AG10803 (cell line): ENCODE measurements around the gene TMEM81.

Experiments used
- DNase-seq: peaks from one replicate; pipeline ENCODE4 v3.0.0; 2010; ENCODE audit warnings: low read depth
- H3K4me3 ChIP-seq: 2 replicates; pipeline ENCODE4 v1.5.1; 2011; ENCODE audit warnings: mild to moderate bottlenecking, low read length, control low read depth
- TF ChIP-seq, protein P1 (sequence below): conservative IDR thresholded peaks from 2 replicates; pipeline ENCODE4 v1.5.1; 2011; ENCODE audit warnings: mild to moderate bottlenecking, low read length, control low read depth, inconsistent platforms

Gene TMEM81

DNA sequence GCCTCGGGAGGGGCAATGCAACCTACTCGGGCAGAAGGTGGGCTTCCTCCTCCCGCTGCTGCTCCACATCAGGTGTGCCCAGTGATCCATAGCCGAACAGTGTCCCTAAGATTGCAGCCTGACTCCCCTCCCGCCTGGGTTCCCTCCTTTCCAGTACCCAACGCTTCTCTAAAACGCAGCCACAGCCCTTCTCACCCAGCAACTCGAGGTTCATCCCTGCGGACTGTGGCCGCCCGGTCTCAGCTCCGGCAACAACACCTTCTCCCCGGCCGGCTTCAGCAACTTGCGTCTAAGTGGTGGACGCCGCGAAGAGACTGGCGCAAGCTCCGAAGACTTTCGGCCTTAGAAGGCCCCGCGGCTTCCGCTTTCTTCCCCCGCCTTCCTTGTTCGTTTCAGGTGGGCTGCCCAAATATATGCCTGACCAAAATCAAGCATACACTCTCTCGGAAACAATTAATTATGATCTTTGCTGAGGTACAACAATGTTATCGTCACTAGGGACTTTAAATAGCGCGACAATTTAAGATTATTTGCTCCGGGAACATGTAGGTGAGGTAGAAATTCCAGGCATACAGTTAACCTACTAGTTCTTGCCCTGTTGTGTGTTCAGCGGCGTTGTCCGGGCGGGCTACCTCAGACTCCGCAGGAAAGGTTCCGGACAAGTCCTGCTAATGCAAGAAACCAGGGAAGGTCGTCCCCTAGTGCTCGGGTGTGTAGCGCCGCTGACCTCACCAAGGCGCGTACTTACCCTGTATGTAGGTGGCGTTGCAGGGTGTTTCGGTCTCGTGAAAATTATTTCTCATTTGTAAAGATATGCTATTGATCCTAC lies 37.6 kb upstream of the TMEM81 start, which contains the start of gene RBBP5:
Gene RBBP5, minus strand, starts transcription at position 319 of the 829 bp plus-strand sequence. Its CDS starts 105 bp downstream, at position 214.
- peak; percentile 99 for DNase-seq
- TF ChIP-seq, protein P1, sequence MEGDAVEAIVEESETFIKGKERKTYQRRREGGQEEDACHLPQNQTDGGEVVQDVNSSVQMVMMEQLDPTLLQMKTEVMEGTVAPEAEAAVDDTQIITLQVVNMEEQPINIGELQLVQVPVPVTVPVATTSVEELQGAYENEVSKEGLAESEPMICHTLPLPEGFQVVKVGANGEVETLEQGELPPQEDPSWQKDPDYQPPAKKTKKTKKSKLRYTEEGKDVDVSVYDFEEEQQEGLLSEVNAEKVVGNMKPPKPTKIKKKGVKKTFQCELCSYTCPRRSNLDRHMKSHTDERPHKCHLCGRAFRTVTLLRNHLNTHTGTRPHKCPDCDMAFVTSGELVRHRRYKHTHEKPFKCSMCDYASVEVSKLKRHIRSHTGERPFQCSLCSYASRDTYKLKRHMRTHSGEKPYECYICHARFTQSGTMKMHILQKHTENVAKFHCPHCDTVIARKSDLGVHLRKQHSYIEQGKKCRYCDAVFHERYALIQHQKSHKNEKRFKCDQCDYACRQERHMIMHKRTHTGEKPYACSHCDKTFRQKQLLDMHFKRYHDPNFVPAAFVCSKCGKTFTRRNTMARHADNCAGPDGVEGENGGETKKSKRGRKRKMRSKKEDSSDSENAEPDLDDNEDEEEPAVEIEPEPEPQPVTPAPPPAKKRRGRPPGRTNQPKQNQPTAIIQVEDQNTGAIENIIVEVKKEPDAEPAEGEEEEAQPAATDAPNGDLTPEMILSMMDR, result peak; percentile 88
- H3K4me3 ChIP-seq, result peak within 1 kb of the TSS; percentile 98

DNA sequence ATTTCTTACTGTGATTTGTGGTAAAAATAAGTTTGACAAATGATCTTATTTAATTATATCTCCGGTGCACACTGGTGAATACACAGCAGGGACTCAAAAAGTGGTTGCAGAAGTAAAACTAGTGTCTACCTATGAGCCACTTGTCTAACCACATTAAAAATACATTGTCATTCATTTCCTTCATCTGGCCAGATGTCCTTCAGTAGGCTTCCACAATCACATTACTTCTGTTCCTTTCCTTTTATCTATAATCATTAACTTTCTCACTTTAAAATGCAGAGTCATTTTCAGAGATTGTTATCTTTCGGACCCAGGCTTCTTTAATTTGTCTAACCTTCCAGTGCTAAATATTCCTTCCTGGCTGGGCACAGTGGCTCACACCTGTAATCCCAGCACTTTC lies 34.5 kb upstream of the TMEM81 start:
- no peak for DNase-seq
- no peak overlapping the region for H3K4me3 ChIP-seq
- TF ChIP-seq, protein P1, result no peak

DNA sequence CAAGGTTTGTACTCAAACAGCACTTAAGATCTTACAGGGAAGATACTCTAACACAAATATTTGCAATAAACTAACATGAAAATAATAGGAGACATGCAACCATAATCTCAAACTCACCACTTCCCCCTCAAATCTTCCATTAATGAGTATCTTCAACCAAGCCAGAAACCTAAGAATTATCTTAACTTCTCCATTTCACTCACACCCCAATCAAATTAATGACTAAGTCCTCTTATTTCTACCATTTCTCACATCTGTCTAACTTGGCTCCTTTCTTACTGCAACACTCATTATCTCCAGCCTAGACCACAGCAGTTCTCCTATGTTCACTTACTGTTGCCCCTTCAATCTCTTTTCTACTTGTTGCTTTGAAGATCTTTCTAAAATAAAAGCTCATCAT lies 27.1 kb upstream of the TMEM81 start:
- DNase-seq, result no peak
- no peak overlapping the region for H3K4me3 ChIP-seq
- TF ChIP-seq, protein P1, result no peak

DNA sequence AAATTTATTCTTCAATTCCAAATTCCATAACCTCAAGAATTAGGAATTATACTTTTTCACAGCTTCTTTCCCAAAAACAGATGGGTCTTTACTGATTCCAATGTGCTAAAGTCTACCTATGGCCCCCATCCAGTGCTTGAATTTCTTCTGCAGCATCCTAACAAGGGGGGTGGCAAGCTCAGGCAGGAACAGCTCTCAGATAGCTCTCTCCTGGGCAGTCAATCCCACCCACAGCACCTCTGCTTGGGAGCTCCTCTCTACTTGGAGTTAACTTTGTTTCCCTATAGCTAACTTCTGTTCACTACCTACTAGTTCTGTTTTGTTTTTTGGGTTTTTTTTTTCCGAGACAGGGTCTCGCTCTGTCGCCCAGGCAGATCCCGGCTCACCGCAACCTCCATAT lies 25.5 kb upstream of the TMEM81 start:
- H3K4me3 ChIP-seq, result no peak overlapping the region
- TF ChIP-seq, protein P1, result no peak
- no peak for DNase-seq

DNA sequence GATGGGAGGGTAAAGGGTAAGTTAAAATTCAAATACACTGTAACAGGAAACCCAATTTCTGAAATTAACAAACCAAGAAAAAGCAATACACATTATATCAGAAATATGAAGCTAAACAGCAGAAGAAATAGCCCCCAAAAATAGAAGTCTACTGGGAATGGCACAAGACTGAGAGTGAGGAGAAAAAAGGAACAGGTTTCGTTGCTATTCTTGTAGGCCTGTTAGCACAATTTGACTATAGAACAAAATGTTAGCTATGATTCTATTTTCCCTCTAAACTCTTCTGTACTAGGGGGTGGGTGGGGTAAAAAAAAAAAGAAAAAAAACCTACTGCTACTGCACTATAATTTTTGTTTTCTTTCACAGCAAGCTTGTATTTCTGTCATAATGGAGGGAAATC lies 25.0 kb upstream of the TMEM81 start:
- TF ChIP-seq, protein P1, result no peak
- no peak overlapping the region for H3K4me3 ChIP-seq
- no peak for DNase-seq

DNA sequence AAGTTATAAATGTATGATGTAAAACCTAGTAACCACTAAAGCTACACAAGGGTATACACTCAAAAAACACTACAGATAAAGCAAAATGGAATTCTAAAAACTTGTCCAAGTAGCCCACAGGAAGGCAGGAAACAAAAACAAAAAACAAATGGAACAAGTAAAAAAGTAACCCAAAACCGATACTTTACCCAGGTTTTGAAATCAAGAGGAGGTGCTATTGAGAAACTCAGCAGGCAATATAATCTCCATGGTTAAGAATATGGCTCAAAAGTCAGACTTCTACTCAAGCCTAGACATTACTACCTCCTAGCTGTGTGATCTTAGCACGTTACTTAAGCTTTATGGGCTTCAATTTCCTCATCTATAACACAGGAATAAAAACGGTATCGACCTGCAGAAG lies 24.2 kb upstream of the TMEM81 start:
- no peak overlapping the region for H3K4me3 ChIP-seq
- DNase-seq, result peak; percentile 21
- TF ChIP-seq, protein P1, result no peak

DNA sequence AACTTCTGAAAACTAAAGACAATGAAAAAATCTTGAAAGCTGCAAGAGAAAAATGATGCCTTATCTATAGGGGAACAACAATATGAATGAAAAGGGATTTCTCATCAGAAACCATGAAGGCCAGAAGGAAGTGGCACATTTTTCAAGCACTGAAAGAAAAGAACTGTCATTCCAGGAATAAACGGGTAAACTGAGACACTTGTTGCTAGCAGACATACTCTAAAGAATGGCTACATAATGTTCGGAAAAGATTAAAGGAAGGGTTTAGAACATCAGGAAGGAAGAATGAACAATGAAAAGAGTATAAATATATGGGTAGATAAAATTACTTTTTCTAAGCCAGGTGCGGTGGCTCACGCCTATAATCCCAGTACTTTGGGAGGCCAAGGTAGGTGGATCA lies 23.1 kb upstream of the TMEM81 start:
- TF ChIP-seq, protein P1, result no peak
- no peak overlapping the region for H3K4me3 ChIP-seq
- no peak for DNase-seq
